ENCODE data around the gene SPTBN1. TPM values are rescaled to one million over a fixed set of nuclear protein-coding genes. Genes with fewer than 3 reads are reported as not detected.

The SPTBN1 gene
- total RNA-seq, 2 experiments from 2014 or later, result 171 to 184 TPM

GRCh38 chr2:54423213-54423612 lies 32.9 kb upstream of the SPTBN1 start:
- ChIA-PET POLR2A (no interaction called here), CTCF (interaction anchor here (0.9 kb wide), 1 partner anchor 13 kb away, joined by 3 read pairs; no protein-coding TSS in a partner anchor)
- Mint-ChIP-seq H3K4me3 (no peak overlapping the region), H3K27me3 (no peaks in the 10 kb centered on the region), H3K27ac (no peak overlapping the region), H3K9me3 (peaks cover 7% of the 10 kb centered on the region), H3K36me3 (ENCODE audit: low read depth) (no peaks in the 10 kb centered on the region), H3K4me1 (peaks cover 15% of the 10 kb centered on the region)
- no peak for DNase-seq

DNA sequence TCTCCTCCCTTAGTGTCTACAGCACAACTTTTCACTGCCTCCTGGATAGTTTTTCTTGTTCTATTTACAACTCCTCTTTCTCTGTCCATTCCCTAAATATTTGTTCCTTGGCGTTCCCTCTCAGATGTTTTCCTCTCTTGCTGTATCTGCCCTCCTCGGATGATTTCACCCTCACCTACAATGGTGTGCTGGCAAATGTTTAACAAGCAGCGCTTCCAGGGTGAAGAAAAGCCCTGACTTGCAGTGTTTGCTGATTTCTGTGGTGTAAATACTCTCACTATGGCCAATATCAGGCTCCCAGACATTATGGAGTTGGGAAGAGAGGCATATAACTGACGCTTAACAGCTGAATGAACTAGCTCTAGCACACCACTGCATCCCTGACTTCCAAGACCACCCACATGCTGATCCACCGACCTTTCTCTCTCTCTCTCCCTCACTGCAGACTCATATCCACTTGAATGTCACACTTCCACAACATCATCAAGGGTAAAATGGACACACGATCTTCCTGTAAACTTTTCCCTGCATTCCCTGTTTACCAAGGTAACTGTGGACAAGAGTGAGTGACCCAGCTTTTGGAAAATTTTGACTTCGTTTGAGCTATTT lies 31.5 kb upstream of the SPTBN1 start:
- DNase-seq, result no peak
- ChIA-PET POLR2A (no interaction called here), CTCF (interaction anchor here (0.6 kb wide), 1 partner anchor 104 kb away, joined by 4 read pairs; no protein-coding TSS in a partner anchor)
- Mint-ChIP-seq H3K4me3 (no peak overlapping the region), H3K27me3 (no peaks in the 10 kb centered on the region), H3K9me3 (peaks cover 7% of the 10 kb centered on the region), H3K36me3 (ENCODE audit: low read depth) (no peaks in the 10 kb centered on the region), H3K4me1 (peaks cover 15% of the 10 kb centered on the region), H3K27ac (no peak overlapping the region)

GRCh38 chr2:54428108-54428831 lies 27.9 kb upstream of the SPTBN1 start:
- ChIA-PET POLR2A (no interaction called here), CTCF (no interaction called here)
- DNase-seq, result no peak
- no peak overlapping the region for H3K27ac Mint-ChIP-seq
- no peak overlapping the region for H3K4me3 Mint-ChIP-seq
- H3K9me3 Mint-ChIP-seq, result peaks cover 2% of the 10 kb centered on the region
- no peaks in the 10 kb centered on the region for H3K27me3 Mint-ChIP-seq
- no peaks in the 10 kb centered on the region for H3K36me3 Mint-ChIP-seq (ENCODE audit: low read depth)
- H3K4me1 Mint-ChIP-seq, result peaks cover 6% of the 10 kb centered on the region

DNA sequence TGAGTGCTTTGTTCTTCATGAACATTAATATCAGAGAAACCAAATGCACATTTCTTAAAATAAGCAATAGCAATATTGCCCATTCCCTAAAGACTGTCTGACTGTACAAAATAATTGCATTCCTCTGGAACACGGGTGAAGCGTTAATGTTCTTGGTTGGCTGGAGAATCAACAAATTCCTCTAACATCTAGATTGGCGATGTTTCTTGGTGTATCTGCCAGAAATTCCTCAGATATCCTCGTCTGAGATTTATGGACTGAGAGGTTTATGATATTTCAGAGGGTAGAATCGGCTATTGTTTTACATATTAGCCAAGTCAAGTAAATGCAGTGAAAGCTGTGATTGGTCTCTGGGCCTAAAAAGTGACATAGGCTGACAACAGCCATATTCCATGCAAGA lies 27.1 kb upstream of the SPTBN1 start:
- H3K4me3 Mint-ChIP-seq, result no peak overlapping the region
- no peaks in the 10 kb centered on the region for H3K27me3 Mint-ChIP-seq
- no peak for DNase-seq
- H3K27ac Mint-ChIP-seq, result no peak overlapping the region
- peaks cover 6% of the 10 kb centered on the region for H3K4me1 Mint-ChIP-seq
- ChIA-PET POLR2A (no interaction called here), CTCF (no interaction called here)
- peaks cover 2% of the 10 kb centered on the region for H3K9me3 Mint-ChIP-seq
- no peaks in the 10 kb centered on the region for H3K36me3 Mint-ChIP-seq (ENCODE audit: low read depth)

- DNase-seq, result no peak
Observed at GRCh38 chr2:54429811-54430551, 26.1 kb upstream of the SPTBN1 start.

GRCh38 chr2:54430649-54431048 lies 25.5 kb upstream of the SPTBN1 start:
- Mint-ChIP-seq H3K9me3 (peaks cover 2% of the 10 kb centered on the region), H3K27ac (no peak overlapping the region), H3K36me3 (ENCODE audit: low read depth) (no peaks in the 10 kb centered on the region), H3K4me3 (no peak overlapping the region), H3K27me3 (no peaks in the 10 kb centered on the region), H3K4me1 (peaks cover 6% of the 10 kb centered on the region)
- ChIA-PET POLR2A (no interaction called here), CTCF (interaction anchor here (1.0 kb wide), 1 partner anchor 44 kb away, joined by 3 read pairs; no protein-coding TSS in a partner anchor)
- no peak for DNase-seq

More at GRCh38 chr2:54429811-54430551, 26.1 kb upstream of the SPTBN1 start:
- H3K4me1 Mint-ChIP-seq, result peaks cover 6% of the 10 kb centered on the region
- peaks cover 2% of the 10 kb centered on the region for H3K9me3 Mint-ChIP-seq
- H3K4me3 Mint-ChIP-seq, result no peak overlapping the region
- CTCF ChIA-PET, result interaction anchor here (1.0 kb wide), 1 partner anchor 43 kb away, joined by 3 read pairs; no protein-coding TSS in a partner anchor
- H3K27me3 Mint-ChIP-seq, result no peaks in the 10 kb centered on the region
- no peaks in the 10 kb centered on the region for H3K36me3 Mint-ChIP-seq (ENCODE audit: low read depth)
- POLR2A ChIA-PET, result no interaction called here
- H3K27ac Mint-ChIP-seq, result no peak overlapping the region

DNA sequence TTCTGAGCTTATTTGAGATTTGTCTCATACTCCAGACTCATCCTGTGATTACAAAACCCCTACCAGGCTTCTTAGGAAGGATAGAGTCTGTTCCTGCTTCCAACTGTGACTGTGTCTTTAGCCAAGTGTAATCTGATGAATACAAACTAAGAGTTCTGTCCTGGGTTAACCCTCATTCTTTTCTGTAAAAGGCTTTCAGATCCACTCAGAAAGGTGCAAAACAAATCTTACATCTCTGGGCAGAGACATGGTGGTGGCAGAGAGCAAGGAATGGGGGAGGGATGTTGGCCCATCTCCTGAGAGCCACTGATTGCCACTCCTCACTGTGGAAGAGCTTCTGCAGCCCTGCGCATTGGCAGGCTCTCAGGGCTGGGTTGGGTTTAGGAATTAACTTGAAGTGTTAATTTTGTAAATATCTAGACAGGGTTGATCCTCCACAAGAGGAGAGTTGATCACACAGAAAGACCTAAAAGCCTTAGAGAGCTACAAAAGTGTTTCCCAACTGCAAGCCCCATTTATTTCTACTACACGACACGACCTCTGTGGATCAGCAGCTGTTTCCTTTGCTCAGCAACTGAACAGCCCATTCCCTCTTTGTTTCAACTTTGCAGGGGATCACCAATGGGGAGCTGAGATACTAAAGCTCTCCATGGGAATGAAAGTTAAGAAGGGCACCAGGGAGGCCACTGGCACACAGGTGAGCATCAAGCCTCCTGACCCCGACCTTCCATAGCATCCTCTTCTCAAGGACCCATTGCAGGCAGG lies 23.7 kb upstream of the SPTBN1 start:
- no peak for DNase-seq
- POLR2A ChIA-PET, result no interaction called here
- Mint-ChIP-seq H3K27me3 (peaks cover 2% of the 10 kb centered on the region), H3K27ac (no peak overlapping the region), H3K4me3 (no peak overlapping the region), H3K4me1 (peaks cover 6% of the 10 kb centered on the region), H3K36me3 (ENCODE audit: low read depth) (no peaks in the 10 kb centered on the region), H3K9me3 (peaks cover 2% of the 10 kb centered on the region)
- CTCF ChIA-PET, result interaction anchor here (1.3 kb wide), 1 partner anchor 23 kb away, joined by 3 read pairs; no protein-coding TSS in a partner anchor

GRCh38 chr2:54434229-54434628 lies 21.9 kb upstream of the SPTBN1 start:
- Mint-ChIP-seq H3K4me3 (no peak overlapping the region), H3K4me1 (peaks cover 6% of the 10 kb centered on the region), H3K36me3 (ENCODE audit: low read depth) (no peaks in the 10 kb centered on the region), H3K9me3 (peaks cover 2% of the 10 kb centered on the region), H3K27me3 (peaks cover 2% of the 10 kb centered on the region), H3K27ac (no peak overlapping the region)
- ChIA-PET CTCF (interaction anchor here (1.3 kb wide), 1 partner anchor 10 kb away, joined by 3 read pairs; no protein-coding TSS in a partner anchor), POLR2A (no interaction called here)
- DNase-seq, result no peak

DNA sequence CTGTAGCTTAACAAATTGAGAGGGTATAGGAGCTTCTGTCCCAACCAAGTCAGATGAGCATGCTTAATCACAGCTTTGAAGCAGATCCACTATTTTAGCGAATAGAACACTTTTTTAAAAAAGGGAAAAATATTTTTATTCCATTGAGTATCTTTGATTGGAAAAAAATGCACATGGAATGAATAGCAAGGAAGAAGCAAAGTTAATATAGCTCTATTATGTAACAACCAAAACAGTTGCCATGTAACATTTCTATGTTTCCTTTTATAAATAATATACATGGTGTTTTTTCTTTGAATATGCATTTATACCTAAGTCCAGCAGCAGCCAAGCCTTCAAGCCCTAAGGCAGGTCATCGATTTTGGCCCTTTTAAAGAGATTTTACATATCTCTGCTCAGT lies 21.4 kb upstream of the SPTBN1 start:
- Mint-ChIP-seq H3K27me3 (peaks cover 2% of the 10 kb centered on the region), H3K36me3 (ENCODE audit: low read depth) (no peaks in the 10 kb centered on the region), H3K4me1 (peaks cover 6% of the 10 kb centered on the region), H3K27ac (no peak overlapping the region), H3K9me3 (peaks cover 2% of the 10 kb centered on the region), H3K4me3 (no peak overlapping the region)
- ChIA-PET CTCF (interaction anchor here (1.3 kb wide), 1 partner anchor 10 kb away, joined by 3 read pairs; no protein-coding TSS in a partner anchor), POLR2A (interaction anchor here (0.6 kb wide), 1 partner anchor 318 kb away, joined by 3 read pairs; no protein-coding TSS in a partner anchor)
- no peak for DNase-seq

DNA sequence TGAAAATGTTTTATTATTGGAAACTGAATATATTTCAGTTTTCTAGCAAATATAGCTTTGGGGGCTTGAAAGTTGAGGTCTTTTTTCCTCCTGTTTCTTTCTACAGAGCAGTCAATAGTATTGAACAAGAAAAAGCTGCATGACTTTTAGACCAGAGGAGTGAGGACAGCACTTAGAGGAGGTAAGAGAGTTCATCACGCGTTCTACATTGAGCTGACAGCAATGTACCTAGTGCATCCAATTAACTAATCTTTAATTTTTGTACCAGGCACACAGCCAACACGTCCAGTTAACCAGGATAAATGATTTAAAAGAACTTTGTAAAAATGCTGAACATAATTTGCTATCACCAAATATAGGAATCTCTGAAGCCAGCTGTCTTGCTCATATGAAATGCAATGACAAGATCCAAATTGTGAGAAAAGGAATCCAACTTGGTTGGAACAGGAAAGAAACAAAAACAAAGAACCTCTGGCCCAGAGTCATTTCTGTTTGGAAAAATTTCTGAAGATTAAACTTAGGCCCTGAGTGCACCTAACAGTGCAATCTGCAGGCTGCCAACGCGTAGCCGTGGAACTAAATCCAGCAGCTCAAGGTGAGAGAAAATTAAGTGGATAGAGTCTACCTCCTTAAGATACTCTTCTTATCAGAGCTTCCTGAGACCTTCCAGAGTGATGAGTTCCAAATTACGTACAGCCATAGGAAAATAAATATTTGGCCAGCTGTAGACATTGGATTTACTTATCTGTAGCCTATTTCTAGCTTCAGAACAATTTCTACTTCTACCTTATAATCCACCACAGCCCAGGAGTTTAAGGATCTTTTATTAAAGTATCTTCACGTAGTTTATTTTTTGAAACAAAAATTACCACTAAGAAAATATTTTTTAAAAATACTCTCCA lies 20.6 kb upstream of the SPTBN1 start:
- POLR2A ChIA-PET, result interaction anchor here (0.6 kb wide), 1 partner anchor 319 kb away, joined by 3 read pairs; no protein-coding TSS in a partner anchor

DNA sequence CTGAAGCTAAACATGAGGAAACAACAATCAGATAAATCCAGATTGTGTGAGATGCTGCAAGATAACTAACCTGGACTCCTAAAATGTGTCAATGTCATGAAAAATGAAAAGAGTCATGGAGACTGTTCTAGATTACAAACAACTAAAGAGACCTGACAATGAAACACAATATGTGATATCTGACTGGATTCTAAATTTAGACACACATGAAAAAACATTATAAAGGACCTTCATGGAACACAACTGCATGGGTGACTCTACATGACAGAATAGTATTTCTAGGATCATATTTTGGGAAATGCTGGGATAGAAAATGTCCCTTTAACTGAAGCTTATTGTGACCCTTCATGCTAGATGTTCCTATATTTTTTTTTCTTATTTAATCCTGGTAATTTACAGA lies 18.5 kb upstream of the SPTBN1 start:
- Mint-ChIP-seq H3K4me3 (no peak overlapping the region), H3K4me1 (no peaks in the 10 kb centered on the region), H3K9me3 (no peaks in the 10 kb centered on the region), H3K27me3 (peaks cover 2% of the 10 kb centered on the region), H3K36me3 (ENCODE audit: low read depth) (no peaks in the 10 kb centered on the region), H3K27ac (no peak overlapping the region)
- ChIA-PET CTCF (interaction anchor here (1.8 kb wide), 1 partner anchor 9 kb away, joined by 5 read pairs; no protein-coding TSS in a partner anchor), POLR2A (no interaction called here)
- DNase-seq, result no peak

More for the DNA sequence above, 20.6 kb upstream of the SPTBN1 start:
- Mint-ChIP-seq H3K4me1 (no peaks in the 10 kb centered on the region), H3K9me3 (no peaks in the 10 kb centered on the region), H3K36me3 (ENCODE audit: low read depth) (no peaks in the 10 kb centered on the region), H3K27ac (no peak overlapping the region), H3K27me3 (peaks cover 2% of the 10 kb centered on the region), H3K4me3 (no peak overlapping the region)
- CTCF ChIA-PET, result interaction anchor here (1.3 kb wide), 1 partner anchor 9 kb away, joined by 3 read pairs; no protein-coding TSS in a partner anchor
- DNase-seq, result no peak
